LNCAP (cell line): Measurements from ENCODE around the gene HIRA.

ENCODE experiments used
- TF ChIP-seq, protein P1 (sequence below): fragments of 450-650 bp; IDR thresholded peaks from 2 replicates; pipeline ENCODE4 v1.5.1; 2017; ENCODE audit warnings: mild to moderate bottlenecking

The HIRA gene

DNA sequence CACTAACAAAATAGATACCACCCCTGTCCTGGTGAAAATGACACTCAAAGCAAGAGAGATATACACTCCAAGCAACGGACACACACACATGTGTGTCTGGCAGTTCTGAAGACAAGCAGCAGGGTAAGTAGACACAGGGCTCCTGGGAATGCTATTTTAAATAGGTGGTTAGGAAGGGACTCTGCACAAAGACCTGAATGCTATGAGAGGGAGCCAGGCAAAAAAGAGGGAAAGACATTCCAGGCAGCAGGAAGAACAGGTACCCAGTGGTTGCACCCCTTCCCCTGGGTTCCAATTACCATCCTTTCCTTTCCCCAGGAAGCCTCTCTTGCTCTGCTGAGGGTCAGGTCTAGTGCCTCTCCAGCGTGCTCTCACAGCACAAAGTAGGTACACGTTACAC lies 44.5 kb upstream of the HIRA start:
- TF ChIP-seq, protein P1, sequence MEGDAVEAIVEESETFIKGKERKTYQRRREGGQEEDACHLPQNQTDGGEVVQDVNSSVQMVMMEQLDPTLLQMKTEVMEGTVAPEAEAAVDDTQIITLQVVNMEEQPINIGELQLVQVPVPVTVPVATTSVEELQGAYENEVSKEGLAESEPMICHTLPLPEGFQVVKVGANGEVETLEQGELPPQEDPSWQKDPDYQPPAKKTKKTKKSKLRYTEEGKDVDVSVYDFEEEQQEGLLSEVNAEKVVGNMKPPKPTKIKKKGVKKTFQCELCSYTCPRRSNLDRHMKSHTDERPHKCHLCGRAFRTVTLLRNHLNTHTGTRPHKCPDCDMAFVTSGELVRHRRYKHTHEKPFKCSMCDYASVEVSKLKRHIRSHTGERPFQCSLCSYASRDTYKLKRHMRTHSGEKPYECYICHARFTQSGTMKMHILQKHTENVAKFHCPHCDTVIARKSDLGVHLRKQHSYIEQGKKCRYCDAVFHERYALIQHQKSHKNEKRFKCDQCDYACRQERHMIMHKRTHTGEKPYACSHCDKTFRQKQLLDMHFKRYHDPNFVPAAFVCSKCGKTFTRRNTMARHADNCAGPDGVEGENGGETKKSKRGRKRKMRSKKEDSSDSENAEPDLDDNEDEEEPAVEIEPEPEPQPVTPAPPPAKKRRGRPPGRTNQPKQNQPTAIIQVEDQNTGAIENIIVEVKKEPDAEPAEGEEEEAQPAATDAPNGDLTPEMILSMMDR = no peak

DNA sequence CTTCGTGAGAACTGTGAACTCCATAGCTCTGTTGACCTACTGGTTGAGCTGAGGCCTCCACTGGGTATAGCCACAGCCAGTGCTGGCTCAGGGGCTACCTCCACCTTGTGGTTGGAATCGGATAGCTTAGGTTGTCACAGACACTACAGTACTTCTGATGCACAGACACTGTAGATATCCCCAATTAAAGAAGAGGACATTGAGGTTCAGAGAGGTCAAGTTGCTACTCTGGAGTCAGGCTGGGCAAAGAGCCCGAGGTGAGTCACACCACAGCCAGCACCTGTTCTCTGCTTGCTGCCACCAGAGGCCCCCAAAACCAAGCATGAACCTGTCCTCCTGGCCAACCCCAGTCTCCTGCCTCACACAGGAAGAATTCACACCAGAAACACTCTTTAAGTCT lies 42.0 kb upstream of the HIRA start:
- TF ChIP-seq, protein P1 = no peak

DNA sequence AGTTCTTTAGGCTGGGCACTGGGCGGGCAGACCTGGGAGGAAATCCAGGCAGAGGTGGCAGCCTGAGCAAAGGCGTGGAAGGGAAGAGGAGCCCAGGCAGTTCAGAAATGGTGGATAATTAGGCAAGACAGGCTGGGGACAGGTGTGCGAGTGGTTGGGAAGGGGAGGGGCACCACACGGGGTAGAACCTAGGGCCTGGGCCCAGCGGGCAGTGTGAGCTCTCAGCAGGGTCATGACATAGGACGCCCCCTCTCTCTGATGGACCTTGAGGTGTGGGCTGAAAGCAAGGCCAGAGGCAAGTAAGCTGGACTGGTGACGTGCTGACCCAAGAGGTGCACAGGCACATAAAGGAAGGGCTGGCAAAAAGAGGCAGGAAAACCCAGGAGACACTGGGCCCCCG lies 40.7 kb upstream of the HIRA start:
- TF ChIP-seq, protein P1 = no peak

DNA sequence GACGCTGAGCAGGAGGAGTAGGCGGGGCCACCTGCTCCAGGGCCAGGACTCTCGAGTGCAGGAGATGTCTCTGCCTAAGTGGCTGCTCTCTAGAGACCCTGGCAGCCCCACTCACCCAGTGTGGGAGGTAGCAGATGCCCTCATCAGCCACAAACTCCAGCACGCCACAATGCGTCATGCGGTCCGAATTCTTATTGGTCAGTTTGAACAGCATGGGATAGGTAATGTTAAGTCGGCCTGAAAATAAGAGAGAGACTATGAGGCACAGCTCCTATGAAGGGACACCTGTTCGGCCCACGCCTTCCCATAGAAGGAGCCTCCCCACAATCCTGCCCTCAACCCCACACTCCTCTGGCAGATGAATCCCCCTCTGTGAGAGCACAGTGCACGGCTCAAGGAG lies 40.0 kb upstream of the HIRA start:
- TF ChIP-seq, protein P1 = no peak

DNA sequence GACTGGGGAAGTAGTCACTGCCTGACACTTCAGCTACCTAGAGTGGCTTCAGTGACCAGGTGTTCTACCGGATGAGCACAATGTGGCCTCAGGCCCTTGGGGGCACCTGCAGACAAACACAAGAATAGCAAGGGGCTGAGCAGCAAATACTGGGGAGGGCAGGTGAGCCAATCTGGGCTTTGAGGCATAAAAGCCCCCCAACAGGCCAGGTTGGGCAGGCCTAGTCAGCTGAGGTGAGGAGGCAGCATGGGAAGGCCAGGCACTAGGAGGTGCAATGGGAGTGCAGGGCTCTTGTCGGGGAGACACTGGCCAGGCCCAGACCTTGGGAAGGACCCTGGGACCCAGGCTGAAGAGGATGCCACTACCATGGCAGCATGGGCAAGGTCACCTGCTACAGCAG lies 38.5 kb upstream of the HIRA start:
- TF ChIP-seq, protein P1 = no peak

DNA sequence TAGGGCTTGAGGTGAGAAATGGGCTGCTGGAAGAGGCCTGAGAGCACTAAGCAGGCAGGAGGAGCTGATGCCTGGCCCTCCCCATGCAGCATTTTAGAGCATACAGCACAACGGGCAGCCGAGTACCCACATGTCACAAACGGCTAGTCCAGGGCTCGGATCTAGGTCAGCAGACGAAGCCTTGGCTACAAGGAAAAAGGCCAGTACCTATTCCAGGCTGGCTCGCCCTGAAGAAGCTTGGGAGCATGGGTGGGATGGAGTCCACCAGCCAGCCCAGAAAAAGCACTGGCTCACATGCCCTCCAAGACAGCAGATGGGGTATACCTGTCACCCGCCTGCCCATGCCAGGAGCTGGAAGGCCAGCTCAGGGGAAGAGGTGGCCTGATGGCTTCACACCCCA lies 37.9 kb upstream of the HIRA start:
- TF ChIP-seq, protein P1 = no peak

DNA sequence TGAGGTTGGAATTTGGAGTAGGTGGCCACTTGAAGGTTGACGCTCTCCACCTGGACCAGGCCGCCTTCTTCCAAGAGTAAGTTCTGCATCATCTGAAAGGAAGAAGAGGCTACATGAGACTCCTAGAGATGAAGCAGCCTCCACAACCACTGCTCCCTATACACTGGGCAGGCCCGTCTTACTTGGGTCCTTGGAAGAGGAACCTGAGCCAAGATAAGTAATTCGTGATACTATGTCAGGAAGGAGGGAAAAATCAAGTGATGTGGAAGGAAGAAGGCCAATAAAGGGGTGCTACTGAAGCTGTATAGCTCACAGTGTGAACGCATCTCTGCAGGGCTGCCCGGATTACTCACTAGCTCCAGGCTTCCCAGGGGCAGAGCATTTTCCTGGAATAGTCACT lies 36.4 kb upstream of the HIRA start:
- TF ChIP-seq, protein P1 = no peak
